Liver (tissue), 9 donors: ENCODE data around the gene WNK1. TPM values are rescaled to one million over a fixed set of nuclear protein-coding genes. Genes with fewer than 3 reads are reported as not detected.

Experiments used
- DNase-seq: peaks from one replicate; pipeline ENCODE4 v3.0.0-alpha.2; 2017; ENCODE audit warnings: low spot score
- H3K27ac ChIP-seq, 2 donors: one replicate each; pipeline ENCODE4 v1.7.0; 2013; ENCODE audit warnings: inconsistent platforms in 2 of 2, low read length in 2 of 2, control low read depth in 1 of 2, low read depth in 1 of 2, mild to moderate bottlenecking in 1 of 2
- H3K27me3 ChIP-seq, 4 donors: one replicate each; pipeline versions ENCODE4 v1.6.1 to v1.7.0; 2013; ENCODE audit warnings: low read length in 3 of 4, inconsistent platforms in 1 of 4, mild to moderate bottlenecking in 1 of 4, moderate library complexity in 1 of 4; ENCODE audit not compliant: control insufficient read depth in 4 of 4, insufficient read depth in 4 of 4
- H3K36me3 ChIP-seq, 4 donors: one replicate each; pipeline versions ENCODE4 v1.6.1 to v1.7.0; 2013; ENCODE audit warnings: low read length in 3 of 4, mild to moderate bottlenecking in 3 of 4, low read depth in 1 of 4, moderate library complexity in 1 of 4; ENCODE audit not compliant: control insufficient read depth in 4 of 4, insufficient read depth in 3 of 4
- H3K4me1 ChIP-seq, 4 donors: one replicate each; pipeline versions ENCODE4 v1.6.1 to v1.7.0; 2013; ENCODE audit warnings: low read length in 3 of 4, mild to moderate bottlenecking in 3 of 4, moderate library complexity in 1 of 4; ENCODE audit not compliant: control insufficient read depth in 4 of 4, insufficient read depth in 4 of 4
- H3K4me3 ChIP-seq, 3 donors: one replicate each; pipeline versions ENCODE4 v1.6.1 to v1.7.0; 2013; ENCODE audit warnings: low read length in 3 of 3, control low read depth in 1 of 3, low read depth in 1 of 3, mild to moderate bottlenecking in 1 of 3
- H3K9ac ChIP-seq, 2 donors: one replicate each; pipeline ENCODE4 v1.7.0; 2013; ENCODE audit warnings: low read length in 2 of 2, mild to moderate bottlenecking in 2 of 2, moderate library complexity in 2 of 2, control low read depth in 1 of 2, low read depth in 1 of 2
- H3K9me3 ChIP-seq, 4 donors: one replicate each; pipeline versions ENCODE4 v1.6.1 to v1.7.0; 2013; ENCODE audit warnings: low read length in 3 of 4; ENCODE audit not compliant: control insufficient read depth in 4 of 4
- CTCF ChIP-seq: fragments of 150-350 bp; IDR thresholded peaks from 2 replicates; pipeline ENCODE4 v1.5.1; 2017; ENCODE audit warnings: improper control_type of control experiment, low read depth, low read length; ENCODE audit not compliant: missing input control
- FOXA2 ChIP-seq: IDR thresholded peaks from 2 replicates; pipeline ENCODE4 v1.6.1; 2016; ENCODE audit warnings: antibody characterized with exemption
- GABPA ChIP-seq, 2 donors: IDR thresholded peaks in 1 of 2; conservative IDR thresholded peaks in 1 of 2; 2 replicates each; pipeline ENCODE4 v1.6.1; 2016; ENCODE audit warnings: antibody characterized with exemption in 2 of 2, mild to moderate bottlenecking in 1 of 2, moderate library complexity in 1 of 2
- HNF4A ChIP-seq, 2 donors: conservative IDR thresholded peaks; 2 replicates each; pipeline ENCODE4 v1.6.1; 2016; ENCODE audit warnings: antibody characterized with exemption in 2 of 2, mild to moderate bottlenecking in 2 of 2
- HNF4G ChIP-seq: IDR thresholded peaks from 2 replicates; pipeline ENCODE4 v1.6.1; 2016; ENCODE audit warnings: antibody characterized with exemption
- JUND ChIP-seq, 2 donors: IDR thresholded peaks; 2 replicates each; pipeline ENCODE4 v1.6.1; 2016; ENCODE audit warnings: antibody characterized with exemption in 2 of 2
- NR2F2 ChIP-seq: IDR thresholded peaks from 2 replicates; pipeline ENCODE4 v1.6.1; 2016; ENCODE audit warnings: antibody characterized with exemption
- RAD21 ChIP-seq, 2 donors: IDR thresholded peaks; 2 replicates each; pipeline ENCODE4 v1.6.1; 2016; ENCODE audit warnings: antibody characterized with exemption in 2 of 2, mild to moderate bottlenecking in 2 of 2
- RXRA ChIP-seq, 2 donors: IDR thresholded peaks; 2 replicates each; pipeline ENCODE4 v1.6.1; 2017 to 2018; ENCODE audit warnings: antibody characterized with exemption in 2 of 2, mild to moderate bottlenecking in 1 of 2
- TAF1 ChIP-seq: conservative IDR thresholded peaks from 2 replicates; pipeline ENCODE4 v1.6.1; 2016; ENCODE audit warnings: antibody characterized with exemption, mild to moderate bottlenecking
- WGBS: extraction: QIAGEN DNeasy Blood & Tissue Kit; methylation state at CpG from one replicate; pipeline ENCODE4 v1.1.7; 2013; 5-methylcytosine and 5-hydroxymethylcytosine counted together
- polyA plus RNA-seq, 2 donors: library from polyadenylated mRNA; stranded (reverse) in 1 of 2; unstranded in 1 of 2; fragments of 200-250 nt in 1 of 2; fragments of >200 nt in 1 of 2; fragmentation: Nextera tagmentation in 1 of 2; extraction: Ambion mirVana in 1 of 2; gene quantifications; one replicate each; pipeline versions ENCODE4 v1.2.1 to v1.2.3, GENCODE V29; 2013 to 2015
- total RNA-seq, 2 donors: library from RNA; depleted of rRNA; stranded (reverse); fragments of >200 nt; gene quantifications; one replicate each; pipeline ENCODE4 v1.2.3, GENCODE V29; 2014
- TF ChIP-seq, protein P1 (sequence below): IDR thresholded peaks from 2 replicates; pipeline ENCODE4 v1.6.1; 2016; ENCODE audit warnings: antibody characterized with exemption, mild to moderate bottlenecking
- TF ChIP-seq, protein P2 (sequence below): IDR thresholded peaks from 2 replicates; pipeline ENCODE4 v1.6.1; 2016; ENCODE audit warnings: antibody characterized with exemption
- TF ChIP-seq, protein P3 (sequence below): IDR thresholded peaks from 2 replicates; pipeline ENCODE4 v1.6.1; 2016; ENCODE audit warnings: antibody characterized with exemption
- TF ChIP-seq, protein P4 (sequence below): IDR thresholded peaks from 2 replicates; pipeline ENCODE4 v1.6.1; 2016; ENCODE audit warnings: antibody characterized with exemption
- donor health status: healthy.
- donor health status: healthy.
- donor health status: healthy.
- donor health status: healthy.
- donor health status: healthy.

WNK1 gene
- total and polyA plus RNA-seq, 4 donors, result 22.4 to 299 (median 53.8) TPM

GRCh38 chr12:750366-751191 is 1.8 kb upstream of the WNK1 start:
- WGBS, result 4% methylated on average over 7 of the region's 7 CpGs
- Histone ChIP-seq H3K27ac (peak overlapping the region; percentile 52 to 84), H3K4me3 (peak overlapping the region; percentile 27 to 43 (median 42)), H3K27me3 (no peaks in the 10 kb centered on the region), H3K36me3 (no peaks in the 10 kb centered on the region), H3K9ac (peak overlapping the region; percentile 60 to 91), H3K4me1 (peaks cover 0 to 31% (median 15%) of the 10 kb centered on the region in 4 donors), H3K9me3 (no peaks in the 10 kb centered on the region)
- TF ChIP-seq TAF1 (no peak), GABPA (IDR thresholded peaks at IDR 0.05 in 1 of 2, conservative IDR thresholded peaks at IDR 0.05 in 1 of 2) (no peak), CTCF (no peak), FOXA2 (no peak), HNF4A (conservative IDR thresholded peaks at IDR 0.05) (no peak), RXRA (IDR thresholded peaks at IDR 0.05) (no peak), HNF4G (no peak), RAD21 (IDR thresholded peaks at IDR 0.05) (no peak), JUND (IDR thresholded peaks at IDR 0.05) (no peak), NR2F2 (no peak)
- TF ChIP-seq, protein P1, sequence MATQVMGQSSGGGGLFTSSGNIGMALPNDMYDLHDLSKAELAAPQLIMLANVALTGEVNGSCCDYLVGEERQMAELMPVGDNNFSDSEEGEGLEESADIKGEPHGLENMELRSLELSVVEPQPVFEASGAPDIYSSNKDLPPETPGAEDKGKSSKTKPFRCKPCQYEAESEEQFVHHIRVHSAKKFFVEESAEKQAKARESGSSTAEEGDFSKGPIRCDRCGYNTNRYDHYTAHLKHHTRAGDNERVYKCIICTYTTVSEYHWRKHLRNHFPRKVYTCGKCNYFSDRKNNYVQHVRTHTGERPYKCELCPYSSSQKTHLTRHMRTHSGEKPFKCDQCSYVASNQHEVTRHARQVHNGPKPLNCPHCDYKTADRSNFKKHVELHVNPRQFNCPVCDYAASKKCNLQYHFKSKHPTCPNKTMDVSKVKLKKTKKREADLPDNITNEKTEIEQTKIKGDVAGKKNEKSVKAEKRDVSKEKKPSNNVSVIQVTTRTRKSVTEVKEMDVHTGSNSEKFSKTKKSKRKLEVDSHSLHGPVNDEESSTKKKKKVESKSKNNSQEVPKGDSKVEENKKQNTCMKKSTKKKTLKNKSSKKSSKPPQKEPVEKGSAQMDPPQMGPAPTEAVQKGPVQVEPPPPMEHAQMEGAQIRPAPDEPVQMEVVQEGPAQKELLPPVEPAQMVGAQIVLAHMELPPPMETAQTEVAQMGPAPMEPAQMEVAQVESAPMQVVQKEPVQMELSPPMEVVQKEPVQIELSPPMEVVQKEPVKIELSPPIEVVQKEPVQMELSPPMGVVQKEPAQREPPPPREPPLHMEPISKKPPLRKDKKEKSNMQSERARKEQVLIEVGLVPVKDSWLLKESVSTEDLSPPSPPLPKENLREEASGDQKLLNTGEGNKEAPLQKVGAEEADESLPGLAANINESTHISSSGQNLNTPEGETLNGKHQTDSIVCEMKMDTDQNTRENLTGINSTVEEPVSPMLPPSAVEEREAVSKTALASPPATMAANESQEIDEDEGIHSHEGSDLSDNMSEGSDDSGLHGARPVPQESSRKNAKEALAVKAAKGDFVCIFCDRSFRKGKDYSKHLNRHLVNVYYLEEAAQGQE, result no peak
- TF ChIP-seq, protein P2, sequence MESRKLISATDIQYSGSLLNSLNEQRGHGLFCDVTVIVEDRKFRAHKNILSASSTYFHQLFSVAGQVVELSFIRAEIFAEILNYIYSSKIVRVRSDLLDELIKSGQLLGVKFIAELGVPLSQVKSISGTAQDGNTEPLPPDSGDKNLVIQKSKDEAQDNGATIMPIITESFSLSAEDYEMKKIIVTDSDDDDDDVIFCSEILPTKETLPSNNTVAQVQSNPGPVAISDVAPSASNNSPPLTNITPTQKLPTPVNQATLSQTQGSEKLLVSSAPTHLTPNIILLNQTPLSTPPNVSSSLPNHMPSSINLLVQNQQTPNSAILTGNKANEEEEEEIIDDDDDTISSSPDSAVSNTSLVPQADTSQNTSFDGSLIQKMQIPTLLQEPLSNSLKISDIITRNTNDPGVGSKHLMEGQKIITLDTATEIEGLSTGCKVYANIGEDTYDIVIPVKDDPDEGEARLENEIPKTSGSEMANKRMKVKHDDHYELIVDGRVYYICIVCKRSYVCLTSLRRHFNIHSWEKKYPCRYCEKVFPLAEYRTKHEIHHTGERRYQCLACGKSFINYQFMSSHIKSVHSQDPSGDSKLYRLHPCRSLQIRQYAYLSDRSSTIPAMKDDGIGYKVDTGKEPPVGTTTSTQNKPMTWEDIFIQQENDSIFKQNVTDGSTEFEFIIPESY, result no peak
- TF ChIP-seq, protein P3, sequence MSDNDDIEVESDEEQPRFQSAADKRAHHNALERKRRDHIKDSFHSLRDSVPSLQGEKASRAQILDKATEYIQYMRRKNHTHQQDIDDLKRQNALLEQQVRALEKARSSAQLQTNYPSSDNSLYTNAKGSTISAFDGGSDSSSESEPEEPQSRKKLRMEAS, result no peak
- TF ChIP-seq, protein P4, sequence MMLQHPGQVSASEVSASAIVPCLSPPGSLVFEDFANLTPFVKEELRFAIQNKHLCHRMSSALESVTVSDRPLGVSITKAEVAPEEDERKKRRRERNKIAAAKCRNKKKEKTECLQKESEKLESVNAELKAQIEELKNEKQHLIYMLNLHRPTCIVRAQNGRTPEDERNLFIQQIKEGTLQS, result no peak
- no peak for DNase-seq
